Smooth muscle cell (in vitro differentiated cells): ENCODE data around the gene TMEM18. TPM values are rescaled to one million over a fixed set of nuclear protein-coding genes. Genes with fewer than 3 reads are reported as not detected.

Source experiments
- DNase-seq: peaks from one replicate; lab custom pipeline; 2025; ENCODE audit not compliant: unreplicated experiment; lab: John Stamatoyannopoulos, UW
- H2AFZ ChIP-seq: fragments of 200-600 bp; sonication (generic); 2 replicates; pipeline ENCODE4 v1.6.0; 2016; ENCODE audit warnings: antibody characterized with exemption, low read depth, mild to moderate bottlenecking
- H3F3A ChIP-seq: fragments of 200-600 bp; sonication (generic); 2 replicates; pipeline ENCODE4 v1.6.0; 2017; ENCODE audit warnings: antibody characterized with exemption, low read depth
- H3K27ac ChIP-seq: fragments of 200-600 bp; sonication (generic); 2 replicates; pipeline ENCODE4 v1.5.1; 2016; ENCODE audit warnings: low read depth, mild to moderate bottlenecking
- H3K27me3 ChIP-seq: fragments of 200-600 bp; sonication (generic); 2 replicates; pipeline ENCODE4 v1.6.1; 2016; ENCODE audit warnings: low read depth, mild to moderate bottlenecking
- H3K36me3 ChIP-seq: fragments of 200-600 bp; sonication (generic); 2 replicates; pipeline ENCODE4 v1.5.1; 2016; ENCODE audit warnings: low read depth
- H3K4me1 ChIP-seq: fragments of 200-600 bp; sonication (generic); 2 replicates; pipeline ENCODE4 v1.5.1; 2016; ENCODE audit warnings: low read depth
- H3K4me2 ChIP-seq: fragments of 200-600 bp; sonication (generic); 2 replicates; pipeline ENCODE4 v1.6.0; 2016; ENCODE audit warnings: mild to moderate bottlenecking
- H3K4me3 ChIP-seq: fragments of 200-600 bp; sonication (generic); 2 replicates; pipeline ENCODE4 v1.5.1; 2016; ENCODE audit warnings: mild to moderate bottlenecking
- H3K79me2 ChIP-seq: fragments of 200-600 bp; sonication (generic); 2 replicates; pipeline ENCODE4 v1.6.0; 2016; ENCODE audit warnings: low read depth, mild to moderate bottlenecking
- H3K9ac ChIP-seq: fragments of 200-600 bp; sonication (generic); 2 replicates; pipeline ENCODE4 v1.6.0; 2016; ENCODE audit warnings: low read depth
- H3K9me3 ChIP-seq: fragments of 200-600 bp; sonication (generic); replicated peaks from 2 replicates; pipeline ENCODE4 v1.5.1; 2016; ENCODE audit warnings: low read depth
- H4K20me1 ChIP-seq: fragments of 200-600 bp; sonication (generic); 2 replicates; pipeline ENCODE4 v1.6.0; 2016; ENCODE audit warnings: low read depth
- WGBS: methylation state at CpG from one replicate; pipeline ENCODE4 v1.1.7; 2016; ENCODE audit warnings: low lambda C conversion rate; 5-methylcytosine and 5-hydroxymethylcytosine counted together
- polyA plus RNA-seq: library from polyadenylated mRNA; unstranded; fragments of >200 nt; fragmentation: Nextera tagmentation; extraction: Ambion mirVana; gene quantifications from 2 replicates; pipeline ENCODE4 v1.2.1, GENCODE V29; 2016
- total RNA-seq: library from RNA; depleted of rRNA; stranded (reverse); fragments of >200 nt; gene quantifications from 2 replicates; pipeline ENCODE4 v1.2.3, GENCODE V29; 2014
- TF ChIP-seq, protein P1 (sequence below): fragments of 200-600 bp; sonication (generic); IDR thresholded peaks from 2 replicates; pipeline ENCODE4 v1.5.1; 2017; ENCODE audit warnings: borderline replicate concordance, mild to moderate bottlenecking, antibody characterized with exemption; ENCODE audit not compliant: insufficient read depth, poor library complexity, severe bottlenecking

TMEM18 gene
- total and polyA plus RNA-seq, 2 experiments from 2014 or later: 18.3 to 29.1 TPM

DNA sequence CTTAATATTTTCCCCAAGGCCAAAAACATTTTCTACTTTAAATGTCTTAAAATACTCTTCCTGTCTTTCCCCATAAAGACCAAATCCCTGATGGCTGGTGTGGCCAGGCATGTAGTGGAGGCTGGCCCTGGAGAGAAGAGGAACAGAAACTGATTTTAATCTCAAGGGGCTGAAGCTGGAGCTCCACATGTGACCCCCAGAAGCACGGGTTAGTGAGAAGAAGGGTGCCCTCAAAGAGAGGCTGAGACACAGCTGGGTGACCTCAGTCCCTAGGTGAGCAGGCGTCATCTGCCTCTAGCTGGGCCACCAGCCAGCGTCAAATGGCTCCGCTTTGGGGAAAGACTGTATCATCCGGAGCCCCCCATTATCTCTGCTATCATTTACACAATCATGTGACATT is 19.3 kb upstream of the TMEM18 start:
- 91% methylated on average over 5 of the region's 5 CpGs for WGBS
- Histone ChIP-seq H3K9ac (no peak overlapping the region), H3K79me2 (no peaks in the 10 kb centered on the region), H2AFZ (no peak overlapping the region), H4K20me1 (no peaks in the 10 kb centered on the region), H3K9me3 (no peaks in the 10 kb centered on the region), H3K27ac (no peak overlapping the region), H3K4me1 (no peaks in the 10 kb centered on the region), H3K4me2 (no peak overlapping the region), H3K4me3 (no peak overlapping the region), H3K27me3 (no peaks in the 10 kb centered on the region), H3F3A (no peaks in the 10 kb centered on the region), H3K36me3 (no peaks in the 10 kb centered on the region)
- no peak for DNase-seq
- TF ChIP-seq, protein P1, sequence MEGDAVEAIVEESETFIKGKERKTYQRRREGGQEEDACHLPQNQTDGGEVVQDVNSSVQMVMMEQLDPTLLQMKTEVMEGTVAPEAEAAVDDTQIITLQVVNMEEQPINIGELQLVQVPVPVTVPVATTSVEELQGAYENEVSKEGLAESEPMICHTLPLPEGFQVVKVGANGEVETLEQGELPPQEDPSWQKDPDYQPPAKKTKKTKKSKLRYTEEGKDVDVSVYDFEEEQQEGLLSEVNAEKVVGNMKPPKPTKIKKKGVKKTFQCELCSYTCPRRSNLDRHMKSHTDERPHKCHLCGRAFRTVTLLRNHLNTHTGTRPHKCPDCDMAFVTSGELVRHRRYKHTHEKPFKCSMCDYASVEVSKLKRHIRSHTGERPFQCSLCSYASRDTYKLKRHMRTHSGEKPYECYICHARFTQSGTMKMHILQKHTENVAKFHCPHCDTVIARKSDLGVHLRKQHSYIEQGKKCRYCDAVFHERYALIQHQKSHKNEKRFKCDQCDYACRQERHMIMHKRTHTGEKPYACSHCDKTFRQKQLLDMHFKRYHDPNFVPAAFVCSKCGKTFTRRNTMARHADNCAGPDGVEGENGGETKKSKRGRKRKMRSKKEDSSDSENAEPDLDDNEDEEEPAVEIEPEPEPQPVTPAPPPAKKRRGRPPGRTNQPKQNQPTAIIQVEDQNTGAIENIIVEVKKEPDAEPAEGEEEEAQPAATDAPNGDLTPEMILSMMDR: no peak

GRCh38 chr2:694906-695510 is 17.8 kb upstream of the TMEM18 start:
- TF ChIP-seq, protein P1: no peak
- H3K9me3 ChIP-seq: no peaks in the 10 kb centered on the region
- WGBS: 88% methylated on average over 6 of the region's 6 CpGs
- DNase-seq: no peak
- H3K36me3 ChIP-seq: no peaks in the 10 kb centered on the region
- H4K20me1 ChIP-seq: no peaks in the 10 kb centered on the region
- H3F3A ChIP-seq: no peaks in the 10 kb centered on the region
- no peaks in the 10 kb centered on the region for H3K4me1 ChIP-seq
- H3K4me3 ChIP-seq: no peak overlapping the region
- H3K79me2 ChIP-seq: no peaks in the 10 kb centered on the region
- no peaks in the 10 kb centered on the region for H3K27me3 ChIP-seq
- peak overlapping the region; percentile 5 for H2AFZ ChIP-seq
- peak overlapping the region; percentile 1 for H3K9ac ChIP-seq
- peak overlapping the region; percentile 63 for H3K27ac ChIP-seq
- H3K4me2 ChIP-seq: peak overlapping the region; percentile 74

- Histone ChIP-seq H3F3A (no peaks in the 10 kb centered on the region), H3K27ac (peak overlapping the region; percentile 63), H2AFZ (peak overlapping the region; percentile 78), H3K4me2 (peak overlapping the region; percentile 74), H3K79me2 (no peaks in the 10 kb centered on the region), H3K4me1 (no peaks in the 10 kb centered on the region), H3K4me3 (no peak overlapping the region), H3K27me3 (no peaks in the 10 kb centered on the region), H3K9ac (no peak overlapping the region), H3K9me3 (no peaks in the 10 kb centered on the region), H3K36me3 (no peaks in the 10 kb centered on the region), H4K20me1 (no peaks in the 10 kb centered on the region)
- no peak for DNase-seq
- TF ChIP-seq, protein P1: no peak
- 27% methylated on average over 2 of the region's 2 CpGs for WGBS
Measured at GRCh38 chr2:694174-694573, 17.0 kb upstream of the TMEM18 start.

DNA sequence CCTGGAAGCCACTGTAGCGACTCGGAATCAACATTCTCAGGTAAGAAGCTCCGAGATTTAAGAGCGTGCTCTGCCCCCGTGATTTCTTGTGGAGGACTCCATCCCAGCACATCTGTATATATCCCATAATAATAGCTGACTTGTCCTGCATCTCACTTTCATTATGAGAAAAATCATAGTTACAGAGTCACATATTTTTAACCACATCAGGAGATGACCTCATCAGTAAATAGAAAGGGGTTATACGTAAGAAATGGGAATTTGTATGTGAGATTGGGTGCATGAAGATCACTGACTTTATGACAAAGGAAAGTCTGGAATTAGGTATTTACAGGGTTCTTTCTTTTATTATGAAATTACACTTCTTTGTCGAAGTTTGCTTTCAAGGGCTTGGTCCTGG is 16.4 kb upstream of the TMEM18 start:
- Histone ChIP-seq H3K9ac (no peak overlapping the region), H3K79me2 (no peaks in the 10 kb centered on the region), H3K36me3 (no peaks in the 10 kb centered on the region), H4K20me1 (no peaks in the 10 kb centered on the region), H3K27me3 (no peaks in the 10 kb centered on the region), H2AFZ (peak overlapping the region; percentile 22), H3K27ac (peak overlapping the region; percentile 63), H3K4me2 (peak overlapping the region; percentile 74), H3K4me1 (no peaks in the 10 kb centered on the region), H3F3A (no peaks in the 10 kb centered on the region), H3K4me3 (no peak overlapping the region), H3K9me3 (no peaks in the 10 kb centered on the region)
- no peak for DNase-seq
- WGBS: 85% methylated on average over 7 of the region's 7 CpGs
- TF ChIP-seq, protein P1: no peak
